Spleen (tissue), 7 donors: ENCODE results near the gene FNDC3A.

Experiments
- CTCF ChIP-seq, 11 experiments: fragments of 200-600 bp in 7 of 11; fragments of 450-650 bp in 4 of 11; sonication (generic) in 4 of 11; IDR thresholded peaks in 8 of 11; conservative IDR thresholded peaks in 3 of 11; 1 replicate in 7 of 11; 2 replicates in 4 of 11; pipeline versions ENCODE4 v1.4.0 to v1.8.0; 2016 to 2021; ENCODE audit warnings: antibody characterized with exemption in 11 of 11, inconsistent platforms in 4 of 11, mild to moderate bottlenecking in 1 of 11
- POLR2AphosphoS5 ChIP-seq, 3 donors: sonication (generic); formaldehyde crosslinking; IDR thresholded peaks; one replicate each; pipeline ENCODE4 v1.5.1; 2017; ENCODE audit warnings: antibody characterized with exemption in 3 of 3
- donor health status: DM: no; HTN: no; CAD: no; lungs with moderate emphysema.
- donor health status: DM: no; HTN: no; CAD: no.
- donor health status: DM: no; HTN: no; CAD: no.

- TF ChIP-seq CTCF (IDR thresholded peaks at IDR 0.05 in 8 of 11, conservative IDR thresholded peaks at IDR 0.05 in 3 of 11) (no peak), POLR2AphosphoS5 (IDR thresholded peaks at IDR 0.05) (no peak)
These were observed 25.2 kb upstream of the FNDC3A start for GRCh38 chr13:48950501-48950875.
